Urothelium cell line (cell line): Measurements from ENCODE around the gene CD38.
"Not testable (repeated sequence)": the region's sequence is repeated elsewhere in the genome, so short reads cannot be mapped to it uniquely, and the experiment has no call there.

Experiments
- DNase-seq: peaks from one replicate; pipeline ENCODE4 v3.0.0; 2011; ENCODE audit warnings: low spot score, mixed read lengths
- FAIRE-seq: peaks from 2 replicates; lab custom pipeline; 2011; peaks lifted over from hg19 to GRCh38; lab: Jason Lieb, UNC

The CD38 gene

DNA sequence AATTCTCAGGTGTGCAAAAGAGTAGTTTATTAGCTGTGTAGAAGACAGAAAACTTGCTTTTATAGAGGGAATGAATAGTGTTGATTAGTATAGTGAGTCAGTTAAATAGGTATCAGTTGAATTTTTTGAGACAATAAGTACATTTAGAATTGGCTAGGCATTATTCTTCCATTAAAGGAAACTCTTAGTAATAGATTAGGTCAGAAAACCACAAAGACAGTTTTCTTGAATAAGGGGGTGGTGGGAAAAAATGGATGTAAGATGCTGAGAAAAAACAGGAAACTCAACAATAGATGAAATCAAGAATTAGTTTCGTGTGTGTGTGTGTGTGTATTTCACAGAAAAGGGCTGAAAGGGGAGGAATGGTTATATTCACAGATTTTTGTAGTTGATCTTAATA lies 16.8 kb downstream of the CD38 start:
- DNase-seq (no peak), FAIRE-seq (no peak)

GRCh38 chr4:15797320-15797719 lies 19.2 kb downstream of the CD38 start:
- DNase-seq (no peak), FAIRE-seq (no peak)

DNA sequence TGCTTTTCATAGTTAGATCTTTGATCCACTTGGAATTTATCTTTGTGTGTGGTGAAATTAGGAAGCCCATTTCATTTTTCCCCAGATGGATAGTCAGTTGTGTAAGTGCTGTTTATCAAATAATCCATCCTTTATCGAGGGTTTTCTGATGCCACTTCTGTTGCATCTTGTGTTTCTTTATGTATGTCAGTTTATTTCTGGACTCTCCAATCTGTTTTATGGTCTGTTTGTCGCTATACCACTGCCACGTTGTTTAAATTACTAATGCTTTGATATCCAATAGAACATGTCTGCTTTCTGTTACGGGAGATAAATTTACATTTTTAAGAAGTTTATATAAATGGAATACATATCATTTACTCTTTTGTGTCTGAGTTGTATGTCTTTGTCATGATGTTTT lies 21.0 kb downstream of the CD38 start:
- no peak for FAIRE-seq
- DNase-seq = no peak

DNA sequence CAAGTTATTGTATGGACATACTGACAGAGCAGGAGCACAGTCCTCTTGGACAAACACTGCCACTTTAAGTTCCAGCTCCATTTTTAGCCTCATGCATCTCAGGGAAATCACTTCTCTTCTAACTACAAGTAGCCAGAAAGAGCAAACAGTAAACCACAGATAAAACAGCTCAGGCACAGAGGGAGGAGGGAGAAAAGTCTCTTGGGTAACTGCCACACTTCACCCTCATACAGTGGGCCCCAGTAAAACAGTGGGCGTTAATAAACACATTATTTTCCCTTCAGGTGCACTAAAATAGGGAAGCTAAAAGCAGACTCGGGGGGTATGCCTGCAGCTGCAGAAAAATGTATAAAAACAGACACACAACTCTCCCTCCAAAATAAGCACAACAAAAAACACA lies 21.6 kb downstream of the CD38 start:
- FAIRE-seq = no peak
- DNase-seq = no peak

DNA sequence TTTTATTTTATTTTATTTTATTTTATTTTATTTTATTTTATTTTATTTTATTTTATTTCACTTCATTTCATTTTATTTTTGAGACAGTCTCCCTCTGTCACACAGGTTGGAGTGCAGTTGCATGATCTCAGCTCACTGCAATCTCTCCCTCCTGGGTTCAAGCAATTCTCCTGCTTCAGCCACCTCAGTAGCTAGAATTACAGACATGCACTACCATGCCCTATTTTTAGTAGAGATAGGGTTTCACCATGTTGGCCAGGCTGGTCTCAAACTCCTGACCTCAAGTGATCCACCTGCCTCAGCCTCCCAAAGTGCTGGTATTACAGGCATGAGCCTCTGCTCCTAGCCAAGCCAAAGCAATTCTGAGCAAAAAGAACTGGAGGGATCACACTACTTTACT lies 24.4 kb downstream of the CD38 start:
- FAIRE-seq, DNase-seq: not testable (repeated sequence)

DNA sequence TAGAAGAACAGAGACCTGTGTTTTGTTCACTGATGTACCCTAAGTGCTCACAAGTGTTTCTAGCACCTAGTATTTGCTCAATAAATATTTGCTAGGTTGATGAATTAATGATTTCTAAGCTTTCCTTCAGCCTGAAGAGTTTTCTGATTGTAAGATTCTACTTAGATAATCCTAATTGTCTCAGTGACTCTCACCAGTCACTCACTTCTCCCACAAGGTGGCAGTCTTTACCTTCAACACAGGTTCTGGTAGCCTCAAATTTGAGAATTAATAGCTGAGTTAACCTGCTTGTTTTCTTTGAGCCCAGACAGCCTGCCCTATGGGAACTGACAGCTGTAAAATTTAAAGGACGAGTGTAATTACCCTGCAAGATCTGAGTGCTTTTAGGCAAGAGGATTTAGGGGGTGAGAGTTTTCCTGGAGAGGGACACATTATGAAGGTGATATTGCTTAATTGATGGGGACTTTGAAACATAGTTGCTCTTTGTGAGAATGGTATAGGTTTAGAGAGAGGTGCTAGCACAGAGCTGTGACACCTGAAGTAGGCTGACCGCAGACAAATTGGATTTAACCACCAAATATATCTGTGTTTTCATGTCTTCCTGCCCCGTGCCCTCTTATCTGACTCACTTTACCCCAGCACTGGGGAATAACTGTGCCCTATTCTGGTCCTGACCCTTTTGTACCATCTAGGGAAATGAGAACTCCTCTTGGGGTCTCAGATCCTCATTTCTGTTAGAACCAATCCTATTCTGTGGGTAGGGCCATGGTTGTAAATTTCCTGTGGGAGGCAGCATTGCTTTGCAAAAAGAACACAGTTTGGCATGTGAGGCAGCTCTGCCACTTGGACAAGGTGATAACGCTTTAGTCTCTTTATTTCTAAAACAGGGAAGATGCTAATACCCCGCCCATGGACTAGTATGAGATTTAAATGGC lies 27.7 kb downstream of the CD38 start:
- no peak for FAIRE-seq
- DNase-seq = peak; percentile 37

- FAIRE-seq = no peak
- no peak for DNase-seq
These were observed 30.9 kb downstream of the CD38 start for GRCh38 chr4:15809058-15809457.

DNA sequence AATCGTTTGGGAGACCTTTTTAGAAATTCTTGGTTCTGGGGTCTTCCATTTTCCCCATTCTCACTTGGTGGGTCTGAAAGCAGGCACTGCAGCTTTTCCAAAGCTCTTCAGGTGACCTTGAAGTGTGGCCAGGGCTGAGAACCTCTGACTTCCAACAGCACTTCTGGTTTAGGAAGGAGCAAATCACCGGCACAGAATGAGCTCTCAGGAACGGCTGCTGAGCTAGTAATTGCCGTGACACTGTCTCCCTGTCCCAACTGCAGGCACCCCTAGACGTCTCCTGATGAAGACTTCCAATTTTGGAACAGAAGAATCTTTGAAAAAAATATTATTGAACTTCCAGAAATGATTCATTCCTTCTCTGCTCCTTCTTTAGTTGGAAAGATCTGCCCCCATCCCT lies 31.3 kb downstream of the CD38 start:
- DNase-seq (no peak), FAIRE-seq (no peak)

GRCh38 chr4:15811703-15812337 lies 33.7 kb downstream of the CD38 start:
- DNase-seq = no peak
- no peak for FAIRE-seq

- DNase-seq = no peak
- FAIRE-seq = no peak
These were observed 54.7 kb downstream of the CD38 start for GRCh38 chr4:15832523-15833451.

GRCh38 chr4:15833801-15834200 lies 55.7 kb downstream of the CD38 start:
- no peak for FAIRE-seq
- no peak for DNase-seq

DNA sequence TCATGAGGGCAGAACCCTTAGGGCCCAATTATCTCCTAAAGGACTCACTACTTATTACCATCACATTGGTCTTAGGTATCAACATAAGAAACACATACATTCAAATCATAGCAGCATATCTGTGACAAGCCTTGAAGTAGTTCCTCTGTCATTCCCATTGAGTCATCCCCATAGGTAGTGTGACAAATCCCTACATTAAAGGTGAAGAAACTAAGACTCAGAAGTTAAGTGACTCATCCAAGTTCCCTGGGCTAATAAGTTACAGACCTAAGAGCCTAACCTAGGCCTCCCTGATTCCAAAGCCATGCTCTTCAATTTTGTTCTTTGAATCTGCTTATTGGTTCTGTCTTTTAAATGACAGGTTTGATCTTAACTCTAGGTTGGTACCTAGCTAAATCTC lies 58.2 kb downstream of the CD38 start:
- FAIRE-seq = no peak

GRCh38 chr4:15837591-15837990 lies 59.5 kb downstream of the CD38 start:
- DNase-seq (no peak), FAIRE-seq (no peak)

More for the DNA sequence above, 58.2 kb downstream of the CD38 start:
- no peak for DNase-seq

- FAIRE-seq, DNase-seq: not testable (repeated sequence)
These were observed 63.1 kb downstream of the CD38 start for GRCh38 chr4:15841194-15841730.

GRCh38 chr4:15847746-15848145 lies 69.6 kb downstream of the CD38 start:
- FAIRE-seq = no peak
- DNase-seq = no peak

- peak; percentile 36 for DNase-seq
- no peak for FAIRE-seq
These were observed 70.2 kb downstream of the CD38 start for GRCh38 chr4:15848191-15848842.

DNA sequence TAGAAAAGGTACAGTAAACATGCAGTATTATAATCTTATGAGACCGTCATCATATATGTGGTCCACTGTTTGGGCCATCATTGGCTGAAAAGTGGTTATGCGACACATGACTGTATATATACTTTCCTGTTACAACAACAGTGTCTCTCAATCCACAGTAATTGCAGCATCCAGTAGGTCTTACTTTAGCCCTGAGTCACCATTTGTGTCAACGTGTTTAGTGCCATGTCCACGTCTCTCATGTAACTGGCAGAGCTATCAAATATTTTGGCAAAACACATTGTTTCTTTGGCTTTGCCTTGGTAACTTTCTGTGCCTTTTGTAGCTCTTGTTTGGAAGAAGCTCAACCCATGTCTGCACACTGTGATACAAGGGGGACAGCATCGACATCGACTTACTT lies 73.8 kb downstream of the CD38 start:
- no peak for DNase-seq
- FAIRE-seq = no peak

DNA sequence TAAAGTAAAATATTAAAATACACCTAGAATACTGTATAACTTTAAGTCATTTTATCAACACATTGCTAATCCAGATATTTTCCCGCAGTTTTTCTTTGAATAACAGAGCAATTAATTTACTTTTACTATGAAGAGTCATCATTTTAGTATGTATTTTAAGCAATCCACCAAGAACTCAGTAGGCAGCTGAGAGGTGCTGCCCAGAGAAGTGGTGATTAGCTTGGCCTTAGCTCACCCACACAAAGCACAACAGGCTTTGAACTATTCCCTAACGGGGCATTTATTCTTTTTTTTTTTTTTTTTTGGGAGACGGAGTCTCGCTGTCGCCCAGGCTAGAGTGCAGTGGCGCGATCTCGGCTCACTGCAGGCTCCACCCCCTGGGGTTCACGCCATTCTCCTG lies 74.4 kb downstream of the CD38 start:
- no peak for DNase-seq
- no peak for FAIRE-seq

GRCh38 chr4:15853345-15853744 lies 75.2 kb downstream of the CD38 start:
- FAIRE-seq = no peak
- no peak for DNase-seq

- no peak for FAIRE-seq
- no peak for DNase-seq
These were observed 77.8 kb downstream of the CD38 start for GRCh38 chr4:15855804-15856475.
